ENCODE measurements around the gene AADACL2.

Gene AADACL2

DNA sequence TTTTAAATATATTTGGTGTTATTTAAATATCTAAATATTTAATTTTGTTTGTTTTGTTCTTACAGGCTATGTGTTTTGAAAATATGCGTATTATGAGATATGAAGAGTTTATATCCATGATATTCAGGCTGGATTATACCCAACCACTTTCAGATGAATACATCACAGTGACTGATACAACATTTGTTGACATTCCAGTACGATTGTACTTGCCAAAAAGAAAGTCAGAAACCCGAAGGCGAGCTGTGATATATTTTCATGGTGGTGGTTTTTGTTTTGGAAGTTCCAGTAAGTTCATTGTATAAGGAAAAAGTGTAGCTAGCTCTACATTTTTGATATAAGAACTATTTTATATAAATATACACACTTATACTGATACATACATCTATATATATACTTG is 6.9 kb downstream of the AADACL2 start:
- TF ChIP-seq GATA2 (IDR thresholded peaks at IDR 0.05; ENCODE audit: low read depth, low read length) = no peak
- no peak for TF ChIP-seq GATA3 (IDR thresholded peaks at IDR 0.05; ENCODE audit: low read depth, low read length)

DNA sequence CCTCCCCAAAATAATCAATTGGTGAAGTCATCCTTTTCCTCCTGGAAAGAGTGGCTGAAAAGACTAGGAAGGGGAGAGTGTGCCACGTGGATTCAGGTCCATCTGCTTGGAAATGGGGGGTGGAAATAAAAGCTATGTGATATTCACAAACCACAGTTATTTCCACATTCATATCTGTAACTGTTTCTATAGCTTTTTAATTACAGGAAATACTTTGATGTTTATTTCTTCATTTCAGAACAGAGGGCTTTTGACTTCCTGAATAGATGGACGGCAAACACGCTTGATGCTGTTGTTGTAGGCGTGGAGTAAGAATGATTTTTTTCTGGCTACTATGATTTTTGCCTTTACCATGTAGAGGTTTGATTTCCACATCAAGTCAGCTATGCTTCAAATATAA is 10.1 kb downstream of the AADACL2 start:
- TF ChIP-seq GATA3 (IDR thresholded peaks at IDR 0.05; ENCODE audit: low read depth, low read length) (no peak), GATA2 (IDR thresholded peaks at IDR 0.05; ENCODE audit: low read depth, low read length) (no peak)

GRCh38 chr3:151750181-151750580 is 16.5 kb downstream of the AADACL2 start:
- TF ChIP-seq GATA2 (IDR thresholded peaks at IDR 0.05; ENCODE audit: low read depth, low read length) (no peak), GATA3 (IDR thresholded peaks at IDR 0.05; ENCODE audit: low read depth, low read length) (no peak)

GRCh38 chr3:151750678-151751077 is 17.0 kb downstream of the AADACL2 start:
- no peak for TF ChIP-seq GATA2 (IDR thresholded peaks at IDR 0.05; ENCODE audit: low read depth, low read length)
- TF ChIP-seq GATA3 (IDR thresholded peaks at IDR 0.05; ENCODE audit: low read depth, low read length) = no peak

- TF ChIP-seq GATA3 (IDR thresholded peaks at IDR 0.05; ENCODE audit: low read depth, low read length) = no peak
- no peak for TF ChIP-seq GATA2 (IDR thresholded peaks at IDR 0.05; ENCODE audit: low read depth, low read length)
Measured at GRCh38 chr3:151751161-151751560, 17.4 kb downstream of the AADACL2 start.

DNA sequence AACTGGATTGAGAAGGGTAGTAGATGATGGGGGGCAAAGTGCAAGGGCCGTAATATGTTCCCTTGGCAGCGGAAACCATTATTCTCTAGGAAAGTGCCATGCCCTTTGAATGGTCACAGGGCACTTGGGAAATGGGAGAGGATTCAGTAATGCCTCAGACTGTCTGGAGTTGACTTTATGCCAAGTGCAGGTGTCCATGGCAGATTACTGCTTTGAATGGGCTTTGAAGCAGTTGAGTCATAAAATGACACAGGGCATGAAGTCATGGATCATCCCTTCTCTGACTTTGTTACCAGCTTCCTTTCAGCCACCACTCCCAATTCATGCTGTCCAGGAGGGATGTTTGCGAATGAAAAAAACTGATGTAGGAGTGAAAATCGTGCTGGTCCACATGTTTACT is 20.1 kb downstream of the AADACL2 start:
- TF ChIP-seq GATA3 (IDR thresholded peaks at IDR 0.05; ENCODE audit: low read depth, low read length) = no peak
- TF ChIP-seq GATA2 (IDR thresholded peaks at IDR 0.05; ENCODE audit: low read depth, low read length) = no peak

GRCh38 chr3:151761581-151761980 is 27.9 kb downstream of the AADACL2 start:
- TF ChIP-seq GATA3 (IDR thresholded peaks at IDR 0.05; ENCODE audit: low read depth, low read length) (no peak), GATA2 (IDR thresholded peaks at IDR 0.05; ENCODE audit: low read depth, low read length) (no peak)

GRCh38 chr3:151765685-151766084 is 32.0 kb downstream of the AADACL2 start:
- TF ChIP-seq GATA2 (IDR thresholded peaks at IDR 0.05; ENCODE audit: low read depth, low read length) = no peak
- no peak for TF ChIP-seq GATA3 (IDR thresholded peaks at IDR 0.05; ENCODE audit: low read depth, low read length)

DNA sequence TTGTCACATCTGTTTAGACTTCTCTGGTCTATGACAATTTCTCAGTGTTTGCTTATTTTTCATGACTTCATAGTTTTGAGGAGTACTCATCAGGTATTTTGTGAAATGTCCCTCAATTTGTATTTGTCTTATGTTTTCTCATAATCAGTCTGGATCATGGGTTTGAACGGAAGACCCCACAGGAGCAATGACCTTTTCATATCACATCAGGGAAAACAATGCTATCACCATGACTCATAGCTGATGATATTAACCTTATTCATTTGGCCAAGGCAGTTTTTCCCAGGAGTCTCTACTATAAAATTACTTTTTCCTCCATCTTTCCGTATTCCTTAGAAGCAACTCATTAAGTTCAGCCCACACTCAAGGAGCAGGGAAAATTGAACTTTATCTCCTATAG is 32.7 kb downstream of the AADACL2 start:
- TF ChIP-seq GATA2 (IDR thresholded peaks at IDR 0.05; ENCODE audit: low read depth, low read length) = no peak
- no peak for TF ChIP-seq GATA3 (IDR thresholded peaks at IDR 0.05; ENCODE audit: low read depth, low read length)

DNA sequence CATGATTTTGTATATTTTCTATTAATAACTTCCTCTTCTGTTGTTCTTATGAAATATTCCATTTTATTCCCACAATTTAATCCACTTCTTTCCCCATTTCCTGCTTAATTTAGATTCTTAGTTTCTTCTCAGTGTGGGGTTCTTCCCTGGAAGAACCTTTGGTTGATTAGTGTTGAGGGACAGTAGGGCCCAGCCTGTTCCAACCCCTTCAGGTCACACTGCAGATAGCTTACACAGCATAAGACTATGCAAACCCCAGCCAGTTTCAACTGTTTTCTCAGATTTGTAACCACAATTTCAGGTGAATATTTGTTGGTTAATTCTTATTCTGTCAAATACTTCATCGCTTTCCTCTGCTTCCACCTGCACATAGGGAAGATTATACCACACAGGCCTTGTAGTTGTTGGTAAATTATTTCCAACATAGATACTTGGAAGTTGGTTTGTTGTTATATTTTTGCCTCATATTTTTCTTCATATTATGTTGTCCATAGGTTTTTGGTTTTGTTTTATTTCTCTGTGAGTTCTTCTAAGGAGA is 34.7 kb downstream of the AADACL2 start:
- TF ChIP-seq GATA2 (IDR thresholded peaks at IDR 0.05; ENCODE audit: low read depth, low read length) = no peak
- no peak for TF ChIP-seq GATA3 (IDR thresholded peaks at IDR 0.05; ENCODE audit: low read depth, low read length)

DNA sequence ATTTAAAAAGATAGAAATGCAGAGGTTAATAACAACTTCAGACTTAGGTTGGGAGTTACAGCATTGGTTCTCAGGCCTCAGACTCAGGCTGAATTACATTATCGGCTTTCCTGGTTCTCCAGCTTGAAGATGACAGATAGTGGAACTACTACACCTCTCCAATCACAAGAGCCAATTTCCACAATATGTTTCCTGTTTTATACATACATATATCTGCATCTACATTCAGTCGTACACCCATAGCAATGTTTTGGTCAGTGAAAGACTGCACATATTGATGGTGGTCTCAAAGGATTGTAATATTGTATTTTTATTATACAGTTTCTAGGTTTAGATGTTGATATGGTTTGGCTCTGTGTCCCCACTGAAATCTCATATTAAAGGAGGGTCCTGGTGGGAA is 35.4 kb downstream of the AADACL2 start:
- TF ChIP-seq GATA2 (IDR thresholded peaks at IDR 0.05; ENCODE audit: low read depth, low read length) = no peak
- TF ChIP-seq GATA3 (IDR thresholded peaks at IDR 0.05; ENCODE audit: low read depth, low read length) = no peak

DNA sequence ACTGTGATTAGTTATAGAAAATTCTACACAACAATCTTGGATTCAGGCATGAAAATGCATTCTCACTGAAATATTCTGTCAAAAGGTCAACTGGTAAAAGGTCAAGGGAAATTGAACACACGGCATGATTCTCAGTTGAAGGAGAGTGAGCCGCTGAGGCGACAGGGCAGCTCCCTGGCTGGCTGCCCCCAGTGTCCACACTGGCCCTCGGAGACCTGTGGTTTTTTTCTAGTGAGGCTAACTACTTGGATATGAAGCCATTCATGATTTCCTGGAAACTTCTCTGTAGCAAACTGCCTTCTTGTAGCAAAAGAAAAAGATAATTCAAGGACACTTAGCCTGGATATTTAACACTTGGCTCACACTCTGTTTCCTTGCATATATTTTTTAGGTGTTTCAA is 37.2 kb downstream of the AADACL2 start:
- TF ChIP-seq GATA3 (IDR thresholded peaks at IDR 0.05; ENCODE audit: low read depth, low read length) = no peak
- TF ChIP-seq GATA2 (IDR thresholded peaks at IDR 0.05; ENCODE audit: low read depth, low read length) = no peak

DNA sequence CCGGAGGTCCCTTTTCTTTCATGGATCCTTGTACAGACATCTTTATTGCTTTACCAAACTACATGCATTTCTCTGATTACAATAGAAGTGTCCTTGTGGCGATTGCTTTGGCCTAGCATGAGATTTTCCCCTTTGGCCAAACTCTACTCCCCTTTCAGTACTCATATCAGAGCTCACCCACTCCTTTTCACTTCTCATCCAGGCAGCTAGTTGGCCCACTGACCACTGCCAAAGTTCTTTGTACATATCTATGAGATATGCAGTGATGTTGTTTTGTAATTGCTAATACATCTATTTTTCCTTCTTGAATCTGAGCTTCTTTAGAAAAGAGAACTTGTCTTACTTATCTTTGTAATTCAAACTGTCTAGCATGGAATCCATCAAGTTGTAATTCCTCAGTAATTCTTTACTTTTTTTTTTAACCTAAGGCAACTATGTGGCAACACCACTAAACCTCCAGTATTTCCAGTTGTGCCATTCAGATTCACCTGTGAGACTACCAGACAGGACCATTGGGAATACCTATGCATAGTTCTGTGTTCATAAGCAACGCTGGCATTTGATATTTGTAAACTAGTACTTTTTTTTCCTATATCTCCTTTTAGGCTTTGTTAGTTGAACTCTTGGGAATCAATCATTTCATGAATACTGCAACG is 39.2 kb downstream of the AADACL2 start:
- TF ChIP-seq GATA3 (IDR thresholded peaks at IDR 0.05; ENCODE audit: low read depth, low read length) = no peak
- TF ChIP-seq GATA2 (IDR thresholded peaks at IDR 0.05; ENCODE audit: low read depth, low read length) = no peak

- TF ChIP-seq GATA3 (IDR thresholded peaks at IDR 0.05; ENCODE audit: low read depth, low read length) = no peak
- TF ChIP-seq GATA2 (IDR thresholded peaks at IDR 0.05; ENCODE audit: low read depth, low read length) = no peak
Measured at GRCh38 chr3:151774235-151774634, 40.5 kb downstream of the AADACL2 start.

DNA sequence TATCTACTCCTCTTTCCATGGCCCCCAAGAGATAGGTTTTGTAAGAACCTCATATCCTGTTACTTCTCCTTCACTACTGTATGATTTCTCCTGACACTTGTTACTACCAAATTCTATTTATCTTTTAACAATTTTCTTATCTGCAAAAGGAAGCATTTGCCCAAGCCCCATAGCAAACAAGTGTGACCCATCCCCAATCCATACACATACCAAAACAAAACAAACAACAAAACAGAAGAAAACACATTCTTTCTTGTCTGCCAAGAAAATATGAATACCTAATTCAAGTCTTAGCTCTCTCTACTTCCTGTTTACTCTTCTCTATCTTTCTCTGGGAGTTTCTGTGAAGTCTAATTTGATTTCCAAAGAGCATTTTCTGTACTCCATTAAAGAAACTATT is 41.2 kb downstream of the AADACL2 start:
- TF ChIP-seq GATA2 (IDR thresholded peaks at IDR 0.05; ENCODE audit: low read depth, low read length) = no peak
- no peak for TF ChIP-seq GATA3 (IDR thresholded peaks at IDR 0.05; ENCODE audit: low read depth, low read length)
